GM19099 (cell line): ENCODE results near the gene ERI3.

Source experiments
- POLR2A ChIP-seq: IDR thresholded peaks from 3 replicates; pipeline ENCODE4 v1.6.1; 2011; ENCODE audit warnings: low read depth; ENCODE audit not compliant: insufficient read length; ENCODE audit errors: extremely low read depth

Gene ERI3

DNA sequence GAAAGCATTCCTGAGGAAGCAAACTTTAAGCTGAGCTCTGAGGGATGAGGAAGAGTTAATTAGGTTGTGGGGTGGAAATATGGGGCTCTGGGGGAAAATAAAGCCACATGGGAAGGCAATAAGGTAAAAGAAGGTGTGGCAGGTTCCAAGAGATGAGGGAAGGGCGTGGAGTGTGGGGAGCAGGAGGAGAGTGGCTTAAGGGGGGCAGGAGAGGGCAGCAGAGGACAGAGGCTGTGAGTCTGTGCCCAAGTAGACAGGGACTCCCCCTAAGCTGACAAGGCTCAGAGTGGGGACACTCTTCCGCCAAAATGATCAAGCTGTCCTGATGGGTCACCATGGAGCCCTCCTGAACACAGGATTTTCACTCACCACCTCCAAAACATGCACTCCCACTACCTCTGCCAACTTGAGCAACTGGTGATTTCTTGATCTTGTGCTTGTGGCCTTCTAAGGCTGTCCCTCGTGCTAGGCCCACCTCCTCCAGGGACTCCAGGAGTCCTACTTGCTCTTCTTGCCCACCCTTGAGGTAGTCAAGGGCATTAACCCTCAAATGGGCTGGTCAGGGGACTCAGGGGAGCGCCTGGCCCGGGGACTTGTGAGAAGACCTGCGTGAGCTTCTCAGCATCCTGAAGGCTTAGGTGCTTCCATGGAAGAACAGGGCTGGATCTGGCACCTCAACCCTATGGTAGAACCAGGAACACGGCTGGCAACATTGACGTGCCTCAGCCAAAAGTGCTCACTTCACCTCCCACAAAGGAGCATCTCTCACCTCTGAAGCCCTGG is 118.4 kb downstream of the ERI3 start:
- TF ChIP-seq POLR2A: no peak

- TF ChIP-seq POLR2A: no peak
These were observed 119.2 kb downstream of the ERI3 start for GRCh38 chr1:44235808-44236207.

DNA sequence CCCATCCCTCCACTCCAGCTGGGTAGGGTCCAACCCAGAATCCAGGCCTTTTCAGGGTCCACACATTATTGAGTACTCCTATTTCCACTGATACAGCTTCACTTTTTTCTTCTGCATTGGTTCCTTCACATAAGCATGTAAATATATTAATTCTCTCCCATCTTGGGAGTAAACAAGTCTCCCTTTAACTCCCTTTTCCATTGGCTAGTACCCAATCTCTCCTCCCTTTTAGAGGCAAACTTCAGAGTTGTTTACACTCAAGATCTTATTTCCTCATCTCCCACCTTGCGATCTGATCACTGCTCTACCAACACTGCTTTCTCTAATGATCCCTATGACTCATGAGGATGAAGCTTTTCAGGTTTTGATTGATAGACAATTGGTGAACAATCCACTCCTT is 121.5 kb downstream of the ERI3 start:
- TF ChIP-seq POLR2A: no peak

- TF ChIP-seq POLR2A: no peak
These were observed 124.3 kb downstream of the ERI3 start for GRCh38 chr1:44230796-44231195.

- no peak for TF ChIP-seq POLR2A
These were observed 125.5 kb downstream of the ERI3 start for GRCh38 chr1:44229435-44230167.

DNA sequence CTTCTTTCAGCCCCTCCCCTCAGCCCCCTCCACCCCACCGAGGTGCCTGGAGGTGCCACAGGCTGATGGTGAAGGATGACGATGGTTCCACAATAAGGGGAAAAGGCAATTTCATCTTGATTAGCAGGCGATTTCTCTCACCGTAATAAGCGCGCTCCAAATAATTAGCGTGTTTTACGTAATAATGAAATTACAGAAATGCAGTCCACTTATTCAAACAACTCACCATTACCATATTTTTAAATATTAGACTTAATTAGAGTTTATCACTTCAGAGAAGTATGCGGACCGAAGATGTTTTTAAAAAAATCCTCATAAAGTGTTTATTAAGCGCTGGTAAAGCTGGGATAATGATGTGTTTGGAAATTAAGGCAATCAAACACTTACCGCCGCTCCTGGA is 126.8 kb downstream of the ERI3 start:
- no peak for TF ChIP-seq POLR2A

GRCh38 chr1:44227211-44227610 is 127.8 kb downstream of the ERI3 start:
- no peak for TF ChIP-seq POLR2A

GRCh38 chr1:44225761-44226160 is 129.3 kb downstream of the ERI3 start:
- TF ChIP-seq POLR2A: no peak

DNA sequence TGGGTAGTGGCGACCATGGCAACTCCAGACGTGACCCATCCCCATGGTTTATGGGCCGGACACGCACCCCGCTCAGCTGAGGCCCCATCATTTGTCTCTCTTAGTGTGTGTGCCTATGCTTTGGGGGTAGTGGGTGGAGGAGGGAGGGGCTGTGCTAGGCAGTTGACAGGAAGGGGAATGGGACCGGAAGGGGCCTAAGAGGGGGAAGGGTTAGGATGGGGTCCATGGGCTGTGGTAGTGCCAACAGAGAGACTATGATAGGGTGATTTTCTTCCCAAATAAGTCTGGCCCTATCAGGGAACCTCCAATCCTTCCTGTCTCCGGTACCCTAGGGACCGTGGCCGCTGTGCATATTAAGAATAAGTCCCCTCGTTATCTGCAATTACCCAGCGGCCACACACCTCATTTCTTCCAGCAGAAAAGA is 131.9 kb downstream of the ERI3 start:
- no peak for TF ChIP-seq POLR2A

- TF ChIP-seq POLR2A: no peak
These were observed 132.5 kb downstream of the ERI3 start for GRCh38 chr1:44222397-44223186.

DNA sequence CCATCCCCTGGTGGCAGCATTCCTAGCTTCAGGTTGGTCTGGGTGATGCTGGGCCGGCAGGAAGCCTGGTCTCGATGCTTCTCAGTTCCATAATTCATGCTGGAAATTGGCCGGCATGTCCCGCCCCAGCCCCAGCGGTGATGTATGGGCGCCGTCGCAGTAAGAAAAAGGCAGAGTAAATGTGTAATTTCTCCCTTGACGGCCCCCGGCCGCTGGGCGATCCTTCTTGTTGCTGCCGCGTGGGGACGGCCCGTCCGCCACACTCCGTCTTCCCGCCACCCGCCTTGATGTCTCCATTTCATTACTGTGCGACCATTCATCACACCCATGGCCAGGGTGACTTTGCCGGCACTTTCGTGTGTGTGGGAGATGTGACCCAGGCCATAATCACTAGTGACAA is 133.3 kb downstream of the ERI3 start:
- no peak for TF ChIP-seq POLR2A

GRCh38 chr1:44220755-44221154 is 134.3 kb downstream of the ERI3 start:
- TF ChIP-seq POLR2A: no peak

DNA sequence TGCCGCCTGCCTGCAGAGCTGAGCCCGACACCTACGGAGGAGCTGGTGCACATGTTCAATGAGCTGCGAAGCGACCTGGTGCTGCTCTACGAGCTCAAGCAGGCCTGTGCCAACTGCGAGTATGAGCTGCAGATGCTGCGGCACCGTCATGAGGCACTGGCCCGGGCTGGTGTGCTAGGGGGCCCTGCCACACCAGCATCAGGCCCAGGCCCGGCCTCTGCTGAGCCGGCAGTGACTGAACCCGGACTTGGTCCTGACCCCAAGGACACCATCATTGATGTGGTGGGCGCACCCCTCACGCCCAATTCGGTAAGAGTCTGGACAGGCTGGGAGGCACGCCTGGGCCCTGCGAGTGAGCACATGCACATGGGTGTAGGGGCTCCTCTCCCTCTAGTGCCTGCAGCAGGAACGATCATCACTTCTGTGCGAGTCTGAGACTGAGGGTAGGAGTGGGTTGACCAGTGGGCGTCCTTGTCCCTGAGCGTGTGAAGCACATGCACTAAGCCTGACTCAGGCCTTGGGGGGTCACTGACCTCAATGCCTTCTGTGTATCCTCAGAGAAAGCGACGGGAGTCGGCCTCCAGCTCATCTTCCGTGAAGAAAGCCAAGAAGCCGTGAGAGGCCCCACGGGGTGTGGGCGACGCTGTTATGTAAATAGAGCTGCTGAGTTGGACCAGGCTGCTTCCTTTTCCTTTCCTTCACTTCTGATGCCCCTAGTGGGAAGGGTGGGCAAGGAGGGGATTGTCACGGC is 134.9 kb downstream of the ERI3 start:
- no peak for TF ChIP-seq POLR2A

- no peak for TF ChIP-seq POLR2A
These were observed 135.8 kb downstream of the ERI3 start for GRCh38 chr1:44219301-44219626.
